GM12875 (cell line): ENCODE data around the gene OR1D5.

Experiments
- H3K4me3 ChIP-seq: one replicate; pipeline ENCODE4 v1.5.1; 2011; ENCODE audit warnings: low read depth, low read length, control low read depth
- CTCF ChIP-seq: IDR thresholded peaks from 2 replicates; pipeline ENCODE4 v1.5.1; 2011; ENCODE audit warnings: low read depth, mild to moderate bottlenecking, control low read depth, inconsistent platforms, low read length, moderate library complexity, borderline replicate concordance; ENCODE audit not compliant: insufficient read depth

OR1D5 gene

GRCh38 chr17:3022197-3022596, 41.2 kb downstream of the OR1D5 start:
- no peak for TF ChIP-seq CTCF
- no peak overlapping the region for H3K4me3 ChIP-seq

- H3K4me3 ChIP-seq = no peak overlapping the region
- TF ChIP-seq CTCF = no peak
Measured at GRCh38 chr17:3020381-3020780, 43.0 kb downstream of the OR1D5 start.

GRCh38 chr17:3019761-3020160, 43.6 kb downstream of the OR1D5 start:
- TF ChIP-seq CTCF = no peak

GRCh38 chr17:3017936-3018335, 45.5 kb downstream of the OR1D5 start:
- H3K4me3 ChIP-seq = no peak overlapping the region
- no peak for TF ChIP-seq CTCF

More at GRCh38 chr17:3019761-3020160, 43.6 kb downstream of the OR1D5 start:
- H3K4me3 ChIP-seq = no peak overlapping the region

GRCh38 chr17:3015890-3016289, 47.5 kb downstream of the OR1D5 start:
- TF ChIP-seq CTCF = no peak
- H3K4me3 ChIP-seq = no peak overlapping the region

GRCh38 chr17:3012926-3013581, 50.4 kb downstream of the OR1D5 start:
- H3K4me3 ChIP-seq = no peak overlapping the region
- TF ChIP-seq CTCF = peak; percentile 87
